BLaER1 treated with 17β-estradiol and CSF1 and Interleukin-3, amounts not matched to agents 10 nM and 100 nM (cell line): Measurements from ENCODE around the gene CNGA4.

ENCODE experiments used
- H3K27ac ChIP-seq, 11 experiments: shearing (Covaris generic); formaldehyde crosslinking; 2 replicates each; pipeline ENCODE4 v1.8.1; 2022
- H3K27me3 ChIP-seq, 11 experiments: shearing (Covaris generic); formaldehyde crosslinking; 2 replicates each; pipeline ENCODE4 v1.8.1; 2022
- H3K36me3 ChIP-seq, 11 experiments: shearing (Covaris generic); formaldehyde crosslinking; 2 replicates each; pipeline ENCODE4 v1.8.1; 2022
- H3K4me1 ChIP-seq, 10 experiments: shearing (Covaris generic); formaldehyde crosslinking; 2 replicates each; pipeline ENCODE4 v1.8.1; 2022
- H3K4me2 ChIP-seq, 11 experiments: shearing (Covaris generic); formaldehyde crosslinking; 2 replicates each; pipeline ENCODE4 v1.8.1; 2022
- H3K4me3 ChIP-seq, 10 experiments: shearing (Covaris generic); formaldehyde crosslinking; 2 replicates each; pipeline ENCODE4 v1.8.1; 2022
- H3K9ac ChIP-seq, 11 experiments: shearing (Covaris generic); formaldehyde crosslinking; 2 replicates each; pipeline ENCODE4 v1.8.1; 2022
- H3K9me3 ChIP-seq, 11 experiments: shearing (Covaris generic); formaldehyde crosslinking; replicated peaks in 1 of 11; 2 replicates each; pipeline ENCODE4 v1.8.1; 2022
- H4K20me1 ChIP-seq, 11 experiments: shearing (Covaris generic); formaldehyde crosslinking; 2 replicates each; pipeline ENCODE4 v1.8.1; 2022
- Cebpa-rat ChIP-seq, 11 experiments: shearing (Covaris generic); IDR thresholded peaks; 2 replicates each; pipeline ENCODE4 v1.8.1; 2022

Gene CNGA4

GRCh38 chr11:6238902-6239301 is at the start of gene CNGA4:
TSS of gene CNGA4 (plus strand) at chr11:6239089. CDS start at chr11:6239207, 118 bp downstream.
- no peak within 1 kb of the TSS for H3K27ac ChIP-seq
- H3K27me3 ChIP-seq = no peaks in the 10 kb centered on the region
- H3K36me3 ChIP-seq = no peaks in the 10 kb centered on the region
- peaks cover 6 to 39% (median 17%) of the 10 kb centered on the region in 10 experiments for H3K4me1 ChIP-seq
- no peak for TF ChIP-seq Cebpa-rat (IDR thresholded peaks at IDR 0.05)
- peak within 1 kb of the TSS in 2 of 11 experiments; percentile 68 to 78; a peak in 3 of 22 replicates for H3K4me2 ChIP-seq
- H3K4me3 ChIP-seq = no peak within 1 kb of the TSS
- no peak within 1 kb of the TSS for H3K9ac ChIP-seq
- peaks cover 0 to 4% (median 0%) of the 10 kb centered on the region in 11 experiments; a peak in 2 of 22 replicates for H4K20me1 ChIP-seq
- H3K9me3 ChIP-seq = peaks cover 0 to 14% (median 10%) of the 10 kb centered on the region in 11 experiments; a peak in 9 of 22 replicates

GRCh38 chr11:6191742-6192141 is 47.1 kb upstream of the CNGA4 start:
- no peak overlapping the region for H3K9ac ChIP-seq
- no peaks in the 10 kb centered on the region for H3K36me3 ChIP-seq
- H3K27ac ChIP-seq = no peak overlapping the region
- H4K20me1 ChIP-seq = no peaks in the 10 kb centered on the region
- H3K4me1 ChIP-seq = peaks cover 0 to 7% (median 0%) of the 10 kb centered on the region in 10 experiments; a peak in 4 of 20 replicates
- no peaks in the 10 kb centered on the region for H3K27me3 ChIP-seq
- H3K4me2 ChIP-seq = no peak overlapping the region
- H3K9me3 ChIP-seq = no peaks in the 10 kb centered on the region
- no peak overlapping the region for H3K4me3 ChIP-seq
- TF ChIP-seq Cebpa-rat (IDR thresholded peaks at IDR 0.05) = no peak

- no peak for TF ChIP-seq Cebpa-rat (IDR thresholded peaks at IDR 0.05)
- no peak overlapping the region for H3K9ac ChIP-seq
- H3K9me3 ChIP-seq = no peaks in the 10 kb centered on the region
These were observed 44.8 kb upstream of the CNGA4 start for GRCh38 chr11:6194065-6194581.

GRCh38 chr11:6196396-6196795 is 42.5 kb upstream of the CNGA4 start:
- Histone ChIP-seq H3K9me3 (peaks cover 0 to 17% (median 0%) of the 10 kb centered on the region in 11 experiments; a peak in 4 of 22 replicates), H3K4me2 (no peak overlapping the region), H3K9ac (no peak overlapping the region), H4K20me1 (no peaks in the 10 kb centered on the region), H3K27ac (no peak overlapping the region), H3K4me1 (peaks cover 7 to 18% (median 14%) of the 10 kb centered on the region in 10 experiments; a peak in 16 of 20 replicates), H3K27me3 (no peaks in the 10 kb centered on the region), H3K36me3 (0 out of 22 replicates have a peak, but pooled peaks cover 0 to 6% (median 0%) of the 10 kb centered on the region in 11 experiments), H3K4me3 (no peak overlapping the region)
- no peak for TF ChIP-seq Cebpa-rat (IDR thresholded peaks at IDR 0.05)

More at GRCh38 chr11:6194065-6194581, 44.8 kb upstream of the CNGA4 start:
- no peak overlapping the region for H3K27ac ChIP-seq
- no peaks in the 10 kb centered on the region for H3K36me3 ChIP-seq
- H4K20me1 ChIP-seq = no peaks in the 10 kb centered on the region
- no peak overlapping the region for H3K4me3 ChIP-seq
- peak overlapping the region in 1 of 11 experiments; percentile 3; a peak in 1 of 22 replicates for H3K4me2 ChIP-seq
- H3K4me1 ChIP-seq = peaks cover 0 to 7% (median 0%) of the 10 kb centered on the region in 10 experiments; a peak in 4 of 20 replicates
- H3K27me3 ChIP-seq = no peaks in the 10 kb centered on the region

- peaks cover 7 to 23% (median 16%) of the 10 kb centered on the region in 10 experiments; a peak in 16 of 20 replicates for H3K4me1 ChIP-seq
- no peak for TF ChIP-seq Cebpa-rat (IDR thresholded peaks at IDR 0.05)
These were observed 41.3 kb upstream of the CNGA4 start for GRCh38 chr11:6197466-6198200.

GRCh38 chr11:6199174-6199810 is 39.6 kb upstream of the CNGA4 start, which contains the start of gene OR52W1:
TSS of gene OR52W1 (plus strand) at chr11:6199224. CDS start at chr11:6199224, 0 bp downstream.
- no peak within 1 kb of the TSS for H3K9ac ChIP-seq
- peaks cover 0 to 8% (median 0%) of the 10 kb centered on the region in 11 experiments; a peak in 5 of 22 replicates for H3K36me3 ChIP-seq
- no peak for TF ChIP-seq Cebpa-rat (IDR thresholded peaks at IDR 0.05)
- peaks cover 10 to 35% (median 26%) of the 10 kb centered on the region in 10 experiments; a peak in 18 of 20 replicates for H3K4me1 ChIP-seq
- H4K20me1 ChIP-seq = no peaks in the 10 kb centered on the region
- H3K27me3 ChIP-seq = no peaks in the 10 kb centered on the region
- H3K4me3 ChIP-seq = no peak within 1 kb of the TSS
- H3K9me3 ChIP-seq = peaks cover 0 to 25% (median 0%) of the 10 kb centered on the region in 11 experiments; a peak in 5 of 22 replicates
- H3K27ac ChIP-seq = peak within 1 kb of the TSS in 8 of 11 experiments; percentile 35 to 80 (median 58); a peak in 13 of 22 replicates
- no peak within 1 kb of the TSS for H3K4me2 ChIP-seq

More at GRCh38 chr11:6197466-6198200, 41.3 kb upstream of the CNGA4 start:
- peaks cover 0 to 6% (median 0%) of the 10 kb centered on the region in 11 experiments; a peak in 1 of 22 replicates for H3K36me3 ChIP-seq
- peak overlapping the region in 1 of 11 experiments; percentile 23; a peak in 1 of 22 replicates for H3K27ac ChIP-seq
- H3K4me3 ChIP-seq = no peak overlapping the region
- no peaks in the 10 kb centered on the region for H3K27me3 ChIP-seq
- H4K20me1 ChIP-seq = no peaks in the 10 kb centered on the region
- H3K9ac ChIP-seq = no peak overlapping the region
- peaks cover 0 to 25% (median 0%) of the 10 kb centered on the region in 11 experiments; a peak in 5 of 22 replicates for H3K9me3 ChIP-seq
- H3K4me2 ChIP-seq = no peak overlapping the region

GRCh38 chr11:6200975-6201374 is 37.9 kb upstream of the CNGA4 start:
- Histone ChIP-seq H3K4me1 (peaks cover 10 to 37% (median 26%) of the 10 kb centered on the region in 10 experiments; a peak in 18 of 20 replicates), H3K9ac (peak overlapping the region in 4 of 11 experiments; percentile 15 to 48 (median 32); a peak in 6 of 22 replicates), H3K9me3 (peaks cover 0 to 25% (median 0%) of the 10 kb centered on the region in 11 experiments; a peak in 5 of 22 replicates), H3K36me3 (peaks cover 8 to 24% (median 14%) of the 10 kb centered on the region in 11 experiments; a peak in 13 of 22 replicates), H4K20me1 (no peaks in the 10 kb centered on the region; a peak in 1 of 22 replicates), H3K27me3 (no peaks in the 10 kb centered on the region), H3K4me3 (no peak overlapping the region), H3K4me2 (peak overlapping the region in 9 of 11 experiments; percentile 16 to 76 (median 52); a peak in 15 of 22 replicates), H3K27ac (peak overlapping the region in 10 of 11 experiments; percentile 29 to 80 (median 58); a peak in 17 of 22 replicates)
- peak; percentile 19 to 93 (median 60); a peak in 12 of 22 replicates for TF ChIP-seq Cebpa-rat (IDR thresholded peaks at IDR 0.05)

- Histone ChIP-seq H3K27me3 (no peaks in the 10 kb centered on the region), H3K9ac (peak overlapping the region in 4 of 11 experiments; percentile 15 to 48 (median 32); a peak in 6 of 22 replicates), H3K4me3 (no peak overlapping the region), H4K20me1 (no peaks in the 10 kb centered on the region; a peak in 1 of 22 replicates), H3K27ac (peak overlapping the region in 10 of 11 experiments; percentile 29 to 80 (median 52); a peak in 16 of 22 replicates), H3K36me3 (peaks cover 8 to 29% (median 17%) of the 10 kb centered on the region in 11 experiments; a peak in 14 of 22 replicates), H3K4me1 (peaks cover 10 to 37% (median 26%) of the 10 kb centered on the region in 10 experiments; a peak in 18 of 20 replicates), H3K9me3 (peaks cover 0 to 25% (median 0%) of the 10 kb centered on the region in 11 experiments; a peak in 5 of 22 replicates), H3K4me2 (peak overlapping the region in 8 of 11 experiments; percentile 41 to 76 (median 54); a peak in 15 of 22 replicates)
- no peak for TF ChIP-seq Cebpa-rat (IDR thresholded peaks at IDR 0.05)
These were observed 37.4 kb upstream of the CNGA4 start for GRCh38 chr11:6201481-6201880.
